ENCODE measurements around the gene MGP.

MGP gene

DNA sequence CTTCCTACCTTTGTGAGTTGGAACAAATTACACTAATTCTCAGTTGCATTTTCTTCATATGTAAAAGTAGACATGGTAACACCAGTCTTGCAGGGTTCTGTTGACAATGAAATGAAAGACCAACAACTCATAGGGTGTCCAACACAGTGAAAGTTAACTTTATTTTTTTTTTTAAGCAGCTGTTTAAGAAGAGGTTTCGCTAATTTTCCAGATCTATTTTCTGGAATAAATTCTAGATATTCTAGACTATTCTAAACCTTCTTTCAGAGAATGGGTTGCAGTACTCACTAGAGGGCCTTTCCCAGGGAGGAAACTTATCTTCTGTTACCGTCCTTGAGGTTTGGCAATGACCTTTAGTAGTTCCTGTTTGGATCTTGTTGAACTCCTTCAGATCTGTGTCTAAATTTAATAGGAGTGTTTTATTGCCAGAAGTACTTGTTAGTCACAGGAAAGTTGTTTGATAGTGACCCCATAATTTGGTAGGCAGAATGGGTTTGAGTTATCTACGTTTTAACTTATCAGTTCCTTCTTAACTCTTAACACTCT is 39.5 kb downstream of the MGP start:
- TF ChIP-seq, protein P1, sequence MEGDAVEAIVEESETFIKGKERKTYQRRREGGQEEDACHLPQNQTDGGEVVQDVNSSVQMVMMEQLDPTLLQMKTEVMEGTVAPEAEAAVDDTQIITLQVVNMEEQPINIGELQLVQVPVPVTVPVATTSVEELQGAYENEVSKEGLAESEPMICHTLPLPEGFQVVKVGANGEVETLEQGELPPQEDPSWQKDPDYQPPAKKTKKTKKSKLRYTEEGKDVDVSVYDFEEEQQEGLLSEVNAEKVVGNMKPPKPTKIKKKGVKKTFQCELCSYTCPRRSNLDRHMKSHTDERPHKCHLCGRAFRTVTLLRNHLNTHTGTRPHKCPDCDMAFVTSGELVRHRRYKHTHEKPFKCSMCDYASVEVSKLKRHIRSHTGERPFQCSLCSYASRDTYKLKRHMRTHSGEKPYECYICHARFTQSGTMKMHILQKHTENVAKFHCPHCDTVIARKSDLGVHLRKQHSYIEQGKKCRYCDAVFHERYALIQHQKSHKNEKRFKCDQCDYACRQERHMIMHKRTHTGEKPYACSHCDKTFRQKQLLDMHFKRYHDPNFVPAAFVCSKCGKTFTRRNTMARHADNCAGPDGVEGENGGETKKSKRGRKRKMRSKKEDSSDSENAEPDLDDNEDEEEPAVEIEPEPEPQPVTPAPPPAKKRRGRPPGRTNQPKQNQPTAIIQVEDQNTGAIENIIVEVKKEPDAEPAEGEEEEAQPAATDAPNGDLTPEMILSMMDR (IDR thresholded peaks at IDR 0.05; ENCODE audit: low read depth, low read length, missing control alignments) = no peak
- H3K4me3 ChIP-seq (replicated peaks; ENCODE audit: low read depth, low read length) = no peak overlapping the region
- no peak for DNase-seq (ENCODE audit: extremely low read depth, low read depth)

- no peak overlapping the region for H3K4me3 ChIP-seq (replicated peaks; ENCODE audit: low read depth, low read length)
- TF ChIP-seq, protein P1 (IDR thresholded peaks at IDR 0.05; ENCODE audit: low read depth, low read length, missing control alignments) = peak; percentile 61
- DNase-seq (ENCODE audit: extremely low read depth, low read depth) = no peak
These were observed 40.3 kb downstream of the MGP start for GRCh38 chr12:14845350-14845750.

DNA sequence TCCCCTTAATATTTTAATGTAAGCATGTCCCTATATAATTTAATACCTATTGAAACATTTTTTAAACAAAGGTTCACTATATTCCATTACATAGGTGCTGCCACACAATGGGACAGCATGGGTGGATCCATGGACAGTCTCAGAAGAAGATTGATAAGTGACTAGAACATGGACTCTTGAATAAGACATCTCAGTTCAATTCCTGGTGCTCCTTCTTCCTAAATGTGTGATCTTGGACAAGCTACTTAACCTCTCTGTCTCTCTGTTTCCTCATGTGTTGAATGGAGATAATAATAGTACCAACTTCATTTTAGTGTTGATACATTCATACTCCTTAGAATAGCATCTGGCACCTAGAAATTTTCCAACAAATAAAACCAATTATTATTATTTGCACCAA is 41.3 kb downstream of the MGP start:
- no peak overlapping the region for H3K4me3 ChIP-seq (replicated peaks; ENCODE audit: low read depth, low read length)
- no peak for DNase-seq (ENCODE audit: extremely low read depth, low read depth)
- TF ChIP-seq, protein P1 (IDR thresholded peaks at IDR 0.05; ENCODE audit: low read depth, low read length, missing control alignments) = no peak

DNA sequence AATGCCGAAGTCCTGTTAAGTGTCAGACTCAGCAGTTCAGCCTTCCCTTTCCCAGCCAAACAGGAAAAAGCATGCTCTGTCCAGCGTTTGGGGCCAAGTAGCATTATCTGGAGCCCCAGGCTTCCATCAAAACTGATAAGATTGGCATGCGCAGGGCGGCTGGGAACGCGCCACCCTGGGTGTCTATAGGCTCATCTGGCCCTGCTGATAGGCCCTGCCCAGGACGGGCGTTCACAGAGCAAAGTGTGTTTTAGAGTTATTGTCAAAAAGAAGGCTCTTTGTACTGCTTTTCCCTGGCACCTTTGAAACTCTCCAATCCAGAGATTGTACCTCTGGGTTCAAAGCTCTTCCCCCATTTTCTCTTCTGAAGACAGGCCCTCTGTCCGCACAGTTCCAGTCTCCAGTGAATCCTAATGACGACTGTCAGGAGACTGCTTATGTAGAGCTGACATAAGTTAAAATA is 42.2 kb downstream of the MGP start, which contains the start of gene ART4:
TSS of gene ART4 (minus strand) at position 102 of the 463 bp plus-strand sequence. CDS start 413 bp downstream, outside the sequence.
- TF ChIP-seq, protein P1 (IDR thresholded peaks at IDR 0.05; ENCODE audit: low read depth, low read length, missing control alignments) = no peak
- no peak within 1 kb of the TSS for H3K4me3 ChIP-seq (replicated peaks; ENCODE audit: low read depth, low read length)
- DNase-seq (ENCODE audit: extremely low read depth, low read depth) = no peak

- TF ChIP-seq, protein P1 (IDR thresholded peaks at IDR 0.05; ENCODE audit: low read depth, low read length, missing control alignments) = no peak
- DNase-seq (ENCODE audit: extremely low read depth, low read depth) = no peak
- no peak overlapping the region for H3K4me3 ChIP-seq (replicated peaks; ENCODE audit: low read depth, low read length)
These were observed 43.3 kb downstream of the MGP start for GRCh38 chr12:14842315-14842714.

GRCh38 chr12:14841761-14842160 is 43.9 kb downstream of the MGP start:
- no peak overlapping the region for H3K4me3 ChIP-seq (replicated peaks; ENCODE audit: low read depth, low read length)
- DNase-seq (ENCODE audit: extremely low read depth, low read depth) = no peak
- TF ChIP-seq, protein P1 (IDR thresholded peaks at IDR 0.05; ENCODE audit: low read depth, low read length, missing control alignments) = no peak

DNA sequence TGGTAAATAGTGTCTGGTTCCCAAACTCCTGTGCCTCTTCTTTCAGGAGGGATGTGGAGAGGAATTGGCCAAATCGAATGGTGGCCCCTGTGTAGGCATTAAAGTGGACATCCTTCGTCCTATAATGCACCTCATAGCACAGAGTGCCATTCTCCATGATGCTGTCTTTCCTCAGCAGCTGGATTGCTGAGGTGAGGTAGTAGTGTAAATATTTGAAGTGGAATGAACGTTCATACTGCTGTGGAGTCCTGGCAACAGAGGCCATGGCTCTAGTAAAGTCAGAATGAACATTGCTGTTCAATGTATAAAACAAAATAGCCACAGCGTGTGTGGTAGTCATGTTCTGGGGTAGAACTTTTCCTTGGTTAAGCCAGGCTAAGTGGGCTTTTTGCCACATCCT is 45.0 kb downstream of the MGP start:
- no peak for DNase-seq (ENCODE audit: extremely low read depth, low read depth)
- H3K4me3 ChIP-seq (replicated peaks; ENCODE audit: low read depth, low read length) = no peak overlapping the region
- TF ChIP-seq, protein P1 (IDR thresholded peaks at IDR 0.05; ENCODE audit: low read depth, low read length, missing control alignments) = no peak

All from HFF-Myc (cell line).